GM19468 (cell line): Measurements from ENCODE around the gene RFX5.
"Not testable (repeated sequence)": the region's sequence is repeated elsewhere in the genome, so short reads cannot be mapped to it uniquely, and the experiment has no call there.

Source experiments
- ATAC-seq: cut with Tn5 transposase; IDR thresholded peaks from one replicate; pipeline ENCODE4 v1.9.1; 2021; ENCODE audit warnings: mild to moderate bottlenecking, moderate library complexity, moderate number of reproducible peaks; ENCODE audit not compliant: unreplicated experiment; ENCODE audit errors: extremely low read depth

Gene RFX5

DNA sequence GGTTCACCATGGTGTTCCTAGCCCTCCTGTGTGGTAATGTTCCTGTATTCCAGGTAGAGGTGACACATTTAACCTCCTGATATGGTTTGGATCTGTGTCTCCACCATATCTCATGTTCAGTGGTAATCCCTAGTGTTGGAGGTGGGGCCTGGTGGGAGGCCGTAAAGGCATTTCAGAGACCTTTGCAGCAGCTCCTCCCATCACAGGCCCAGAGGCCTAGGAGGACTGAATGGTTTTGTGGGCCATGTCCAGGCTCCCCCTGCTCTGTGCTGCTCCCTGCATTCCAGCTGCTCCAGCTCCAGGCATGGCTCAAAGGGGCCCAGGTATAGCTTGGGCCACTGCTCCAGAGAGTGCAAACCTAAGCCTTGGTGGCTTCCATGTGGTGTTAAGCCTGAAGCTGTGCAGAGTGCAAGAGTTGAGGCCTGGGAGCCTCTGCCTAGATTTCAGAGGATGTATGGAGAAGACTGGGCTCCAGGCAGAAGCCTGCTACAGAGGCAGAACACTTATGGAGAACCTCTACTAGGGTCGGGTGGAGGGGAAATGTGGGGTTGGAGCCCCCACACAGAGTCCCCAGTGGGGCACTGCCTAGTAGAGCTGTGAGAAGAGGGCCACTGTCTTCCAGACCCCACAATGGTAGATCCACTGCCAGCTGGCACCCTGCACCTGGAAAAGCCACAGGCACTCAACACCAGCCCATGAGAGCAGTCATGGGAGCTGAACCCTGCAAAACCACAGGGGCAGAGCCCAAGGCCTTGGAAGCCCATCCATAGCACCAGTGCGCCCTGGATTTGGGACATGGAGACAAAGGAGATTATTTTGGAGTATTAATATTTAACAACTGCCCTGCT lies 15.5 kb upstream of the RFX5 start:
- ATAC-seq = no peak

DNA sequence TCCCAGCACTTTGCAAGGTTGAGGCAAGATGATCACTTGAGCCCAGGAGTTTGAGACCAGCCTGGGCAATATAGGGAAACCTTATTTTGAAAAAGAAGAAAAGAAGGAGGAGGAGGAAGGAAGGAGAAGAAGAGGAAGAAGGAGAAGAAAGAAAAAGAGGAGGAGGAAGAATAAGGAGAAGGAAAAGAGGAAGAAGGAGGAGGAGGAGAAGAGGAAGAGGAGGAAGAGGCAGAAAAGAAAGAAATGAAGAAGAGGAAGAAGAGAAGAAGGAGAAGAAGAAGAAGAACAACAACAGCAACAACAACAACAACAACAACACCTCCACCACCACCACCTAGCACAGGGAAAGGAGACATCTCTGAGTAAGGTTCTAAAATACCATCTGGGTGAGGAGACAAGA lies 14.8 kb upstream of the RFX5 start:
- no peak for ATAC-seq

DNA sequence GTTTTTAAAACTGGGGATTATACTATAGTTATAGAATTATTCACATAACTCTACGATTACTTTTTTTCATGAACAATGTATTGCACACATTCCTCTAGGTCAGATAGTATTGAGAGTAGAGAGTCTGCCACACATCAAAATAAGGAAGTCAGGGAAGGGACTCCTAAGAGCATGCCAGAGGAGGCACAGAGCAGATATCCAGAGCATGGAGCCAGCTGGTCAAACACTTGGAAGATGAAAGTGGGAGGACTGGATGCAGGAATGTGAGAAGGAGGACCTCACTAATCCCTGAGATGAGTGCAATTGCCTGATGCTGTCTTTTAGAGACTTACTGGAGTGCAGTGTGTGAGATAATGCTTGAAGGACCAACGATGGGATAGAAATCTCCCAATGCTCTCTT lies 9.6 kb upstream of the RFX5 start:
- ATAC-seq = no peak

DNA sequence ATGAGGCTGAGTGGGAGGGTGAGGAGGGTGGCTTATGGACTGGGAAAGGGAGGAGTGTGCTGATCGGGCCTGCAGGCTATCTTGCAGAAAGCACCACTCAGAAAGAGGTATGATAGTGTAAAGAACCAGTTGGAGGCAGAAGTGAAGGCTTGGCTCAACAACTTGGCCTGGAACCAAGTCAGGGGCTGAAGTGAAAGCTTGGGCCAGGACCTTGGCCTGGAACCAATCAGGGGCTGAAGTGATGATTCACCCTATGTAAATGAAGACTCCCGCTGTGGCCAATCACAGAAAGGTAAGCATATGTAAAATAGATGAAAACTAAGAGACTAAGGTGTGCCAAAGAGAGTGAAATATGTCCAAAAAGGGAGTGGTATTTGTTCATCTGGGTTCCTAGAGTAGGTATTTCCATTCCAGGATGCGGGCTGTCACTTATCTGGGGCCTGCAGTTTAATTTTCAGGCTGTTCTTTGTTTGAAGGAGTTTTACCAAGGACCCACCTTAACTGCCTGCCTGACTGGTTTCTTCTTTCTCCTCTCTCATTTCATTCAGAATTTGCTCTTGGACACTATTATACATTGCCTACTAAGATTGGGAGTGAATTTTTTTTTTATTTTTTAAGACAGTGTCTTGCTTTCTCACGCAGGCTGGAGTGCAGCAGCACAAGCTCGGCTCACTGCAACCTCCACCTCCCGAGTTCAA lies 5.1 kb upstream of the RFX5 start:
- ATAC-seq = no peak

DNA sequence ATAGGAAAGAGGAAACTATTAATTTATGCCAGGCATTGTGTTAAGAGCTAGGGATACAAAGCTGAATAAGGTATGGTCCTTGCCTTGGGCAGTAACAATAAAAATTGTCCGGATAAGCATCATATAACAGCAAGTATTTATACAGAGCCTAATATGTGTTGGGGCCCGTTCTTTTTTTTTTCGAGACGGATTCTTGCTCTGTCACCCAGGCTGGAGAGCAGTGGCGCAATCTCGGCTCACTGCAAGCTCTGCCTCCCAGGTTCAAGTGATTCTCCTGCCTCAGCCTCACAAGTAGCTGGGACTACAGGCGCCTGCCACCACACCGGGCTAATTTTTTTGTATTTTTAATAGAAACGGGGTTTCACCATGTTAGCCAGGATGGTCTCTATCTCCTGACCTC lies 3.3 kb upstream of the RFX5 start:
- not testable (repeated sequence) for ATAC-seq

DNA sequence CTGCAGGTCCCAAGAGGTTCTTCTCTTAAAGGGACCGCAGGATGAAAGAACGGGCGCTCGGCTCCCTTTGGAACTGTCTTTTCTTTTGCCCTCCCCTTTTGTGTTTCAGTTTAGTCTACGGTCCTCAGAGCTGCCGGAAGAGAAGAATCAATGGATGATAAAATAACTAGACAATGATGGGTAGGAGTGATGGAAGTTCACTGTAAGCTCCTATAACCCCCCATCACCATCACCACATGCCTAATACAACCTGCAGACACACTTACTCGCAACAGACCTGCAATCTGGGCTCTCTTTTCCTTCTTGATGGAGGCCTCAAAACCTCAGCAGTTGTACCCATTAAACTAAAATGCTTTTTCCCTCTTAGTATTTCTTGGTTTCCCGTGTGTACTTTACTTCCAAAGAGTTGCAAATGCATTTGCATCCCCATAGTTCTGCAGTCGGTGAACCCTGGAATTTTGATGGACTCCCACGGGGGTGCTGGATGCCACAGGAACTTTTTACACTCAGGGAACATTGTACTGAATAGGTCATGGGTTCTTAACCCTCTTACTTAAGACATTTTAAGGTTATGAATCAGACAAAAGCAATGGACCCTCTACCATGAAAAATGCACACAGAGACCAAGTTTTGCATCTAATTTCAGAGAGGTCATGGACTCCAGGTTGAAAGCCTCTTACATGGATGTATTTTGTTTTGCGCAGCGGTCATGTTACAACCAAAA lies 633 bp upstream of the RFX5 start:
- ATAC-seq = no peak

DNA sequence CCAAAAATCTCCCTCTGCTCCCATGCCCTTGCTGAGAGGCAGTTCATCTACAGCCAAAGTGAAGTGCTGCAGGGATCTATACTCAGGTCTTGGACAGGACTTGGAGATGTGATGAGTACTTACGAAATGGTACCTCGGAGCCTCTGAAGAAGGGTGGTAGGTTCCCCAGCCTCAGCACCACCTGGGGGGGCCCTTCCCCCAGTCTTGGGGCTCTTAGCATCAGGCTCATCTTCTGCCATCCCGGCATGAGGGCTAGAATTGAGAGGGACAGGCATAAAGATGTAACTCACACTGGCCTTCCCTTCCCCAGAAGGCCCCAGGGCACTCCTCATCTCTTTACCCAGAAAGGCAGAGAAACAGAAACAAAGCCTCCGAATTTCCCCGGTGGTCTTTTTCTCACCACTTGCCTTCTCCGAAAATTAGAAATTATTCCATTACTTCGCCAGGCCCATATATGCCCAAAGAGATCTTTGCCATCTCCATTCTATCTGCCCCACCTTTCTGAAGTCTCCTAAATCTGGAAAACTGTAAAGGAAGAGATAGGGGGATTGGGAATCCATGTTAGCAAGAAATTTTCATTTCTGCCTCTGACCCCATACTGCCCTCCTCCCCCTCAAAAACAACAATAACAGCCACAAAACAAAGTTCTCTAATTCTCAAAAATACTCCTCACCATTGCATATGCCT lies 827 bp downstream of the RFX5 start:
- no peak for ATAC-seq

DNA sequence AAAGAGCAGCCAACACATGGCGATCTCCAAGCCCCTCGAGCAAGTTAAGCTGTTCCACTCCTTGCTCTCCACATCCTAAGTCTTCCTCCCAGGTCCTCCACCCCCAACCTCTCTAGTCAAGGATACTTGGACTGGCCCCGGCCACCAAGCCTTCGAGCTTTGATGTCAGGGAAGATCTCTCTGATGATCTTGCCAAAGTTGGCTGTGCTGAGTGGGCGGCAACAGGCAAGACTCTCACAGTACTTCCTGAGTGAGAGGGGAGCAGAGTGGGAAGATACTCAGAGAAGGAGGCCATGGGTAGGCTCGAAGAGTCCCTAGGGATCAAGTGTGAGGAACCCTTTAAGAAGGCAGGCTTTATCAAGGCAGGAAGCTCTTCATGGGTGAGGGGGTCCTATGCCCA lies 2.8 kb downstream of the RFX5 start:
- no peak for ATAC-seq

DNA sequence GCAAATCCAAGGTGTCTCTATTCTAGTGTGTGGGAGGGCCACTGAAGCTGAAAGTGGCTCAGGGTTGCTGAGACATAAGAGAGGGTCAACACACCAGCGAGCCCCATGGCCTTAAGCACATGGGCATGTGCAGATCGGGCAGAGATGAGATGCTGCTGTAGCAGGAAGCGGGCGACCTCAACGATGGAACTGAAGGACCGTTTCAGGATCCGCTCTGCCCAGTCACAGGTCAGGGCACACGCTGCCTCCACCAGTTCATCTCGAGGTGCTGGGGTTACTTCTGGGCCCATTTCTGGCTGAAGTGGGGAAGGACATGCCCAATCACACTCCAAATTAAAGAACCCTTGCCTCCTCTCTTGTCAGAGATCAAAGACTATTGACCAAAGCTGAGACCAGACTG lies 3.5 kb downstream of the RFX5 start:
- ATAC-seq = no peak

DNA sequence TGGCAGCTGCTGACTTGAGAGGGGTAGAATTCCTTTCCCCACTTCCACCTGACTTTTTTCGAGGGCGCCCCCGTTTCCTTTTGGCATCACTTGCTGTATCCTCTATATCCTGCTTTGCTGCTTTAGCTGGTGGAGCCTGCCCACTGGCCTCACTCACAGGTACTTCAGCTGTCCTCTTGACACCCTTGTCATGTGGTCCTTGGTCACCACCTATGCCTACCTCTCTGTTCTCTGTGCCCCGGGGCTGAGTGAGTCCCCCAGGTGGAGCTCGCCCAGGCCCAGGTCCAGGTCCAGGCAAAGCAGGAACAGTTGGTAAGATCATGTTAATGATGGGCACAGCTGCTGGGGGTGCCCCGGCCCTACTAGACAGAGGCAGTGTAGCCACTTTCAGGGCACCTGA lies 4.5 kb downstream of the RFX5 start:
- no peak for ATAC-seq

DNA sequence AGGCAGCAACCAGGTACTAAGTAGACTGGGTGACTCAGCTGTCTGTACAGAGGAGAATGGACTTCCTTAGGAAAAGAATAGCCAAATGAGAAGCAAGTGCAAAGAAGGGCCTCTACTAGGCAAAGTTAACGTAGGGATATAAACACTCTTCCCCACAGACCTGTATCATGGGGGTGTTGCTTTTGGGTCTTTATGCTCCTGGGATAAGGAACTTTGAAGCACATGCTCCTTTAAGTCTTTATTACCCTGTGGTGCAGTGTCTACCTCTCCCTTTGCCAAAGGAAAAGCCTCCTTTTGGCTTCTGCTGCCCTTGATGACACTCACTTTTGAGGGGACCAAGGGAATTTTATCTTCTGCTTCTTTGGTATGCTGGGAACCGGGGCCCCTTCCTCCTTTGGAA lies 5.0 kb downstream of the RFX5 start:
- ATAC-seq = no peak

DNA sequence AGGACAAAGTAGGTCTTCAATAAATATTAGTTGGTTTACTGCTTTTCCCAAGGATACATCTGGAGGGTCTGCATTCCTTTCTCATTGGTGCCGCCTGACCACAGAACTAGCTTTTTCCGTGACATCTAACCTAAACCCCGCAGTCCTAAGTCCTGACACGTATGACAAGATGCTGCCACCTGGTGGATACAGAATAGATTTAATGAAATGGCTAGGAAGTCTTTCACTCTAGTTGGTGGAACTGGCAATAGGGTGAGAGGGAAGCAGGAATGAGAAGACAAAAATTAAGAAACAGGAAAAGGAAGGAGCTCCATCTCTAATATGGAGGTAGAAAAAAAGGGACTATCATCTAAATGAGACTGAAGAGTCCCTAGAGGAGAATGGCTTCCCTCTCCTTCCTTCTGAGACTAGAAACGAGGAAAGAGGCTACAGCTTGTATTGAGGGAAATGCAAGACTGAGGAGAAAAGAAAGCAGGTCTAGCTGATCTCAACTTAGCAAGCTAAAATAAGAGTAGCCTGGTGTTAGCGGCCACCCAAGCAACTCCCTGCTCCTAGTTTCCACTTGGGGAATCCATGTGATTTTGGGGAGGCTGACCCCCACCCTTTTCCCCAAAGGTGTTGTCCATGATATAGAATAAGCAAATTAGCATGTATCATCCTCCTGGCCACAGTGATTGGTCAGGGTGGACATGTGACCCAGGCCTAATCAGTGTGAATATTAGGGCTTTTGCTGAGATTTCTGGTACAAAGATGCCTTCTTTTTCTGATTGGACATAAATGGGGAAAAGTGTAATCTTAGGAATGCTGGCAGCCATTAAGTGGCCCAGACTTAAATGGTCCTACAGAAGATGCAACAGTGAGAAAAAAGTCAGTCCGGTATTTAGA lies 5.9 kb downstream of the RFX5 start:
- ATAC-seq = no peak

DNA sequence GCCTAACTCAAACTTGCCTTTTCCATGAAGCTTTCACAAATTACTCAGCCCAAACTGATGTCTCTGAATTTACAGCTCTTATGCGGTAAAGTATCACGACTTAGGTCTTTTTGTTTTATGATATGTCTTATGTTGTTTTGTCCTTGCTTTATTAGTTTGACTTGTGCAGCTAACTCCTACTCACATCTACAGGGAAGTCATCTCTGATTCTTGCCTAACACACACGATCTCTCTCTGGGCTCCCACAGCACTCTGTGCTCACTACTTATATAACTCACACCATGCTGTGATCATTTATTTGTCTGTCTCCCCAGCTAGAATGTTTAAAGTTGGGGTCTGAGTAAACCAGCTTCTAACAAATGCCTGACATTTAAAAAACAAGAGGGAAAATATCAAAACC lies 10.5 kb downstream of the RFX5 start:
- ATAC-seq = no peak

DNA sequence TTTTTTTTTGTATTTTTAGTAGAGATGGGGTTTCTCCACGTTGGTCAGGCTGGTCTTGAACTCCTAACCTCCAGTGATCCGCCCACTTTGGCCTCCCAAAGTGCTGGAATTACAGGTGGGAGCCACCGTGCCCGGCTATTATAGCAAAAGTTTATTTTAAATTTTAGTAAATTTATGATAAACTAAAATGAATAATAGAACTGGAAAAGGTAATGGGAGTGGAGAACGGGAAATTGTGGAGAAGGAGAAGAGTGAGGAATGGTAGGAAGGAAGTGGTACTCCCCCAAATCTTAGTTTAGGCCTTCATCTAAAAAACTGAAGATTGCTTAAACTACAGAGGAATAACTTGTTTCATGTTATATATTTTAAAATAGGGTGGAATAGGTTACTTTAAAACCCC lies 12.2 kb downstream of the RFX5 start:
- ATAC-seq = no peak

DNA sequence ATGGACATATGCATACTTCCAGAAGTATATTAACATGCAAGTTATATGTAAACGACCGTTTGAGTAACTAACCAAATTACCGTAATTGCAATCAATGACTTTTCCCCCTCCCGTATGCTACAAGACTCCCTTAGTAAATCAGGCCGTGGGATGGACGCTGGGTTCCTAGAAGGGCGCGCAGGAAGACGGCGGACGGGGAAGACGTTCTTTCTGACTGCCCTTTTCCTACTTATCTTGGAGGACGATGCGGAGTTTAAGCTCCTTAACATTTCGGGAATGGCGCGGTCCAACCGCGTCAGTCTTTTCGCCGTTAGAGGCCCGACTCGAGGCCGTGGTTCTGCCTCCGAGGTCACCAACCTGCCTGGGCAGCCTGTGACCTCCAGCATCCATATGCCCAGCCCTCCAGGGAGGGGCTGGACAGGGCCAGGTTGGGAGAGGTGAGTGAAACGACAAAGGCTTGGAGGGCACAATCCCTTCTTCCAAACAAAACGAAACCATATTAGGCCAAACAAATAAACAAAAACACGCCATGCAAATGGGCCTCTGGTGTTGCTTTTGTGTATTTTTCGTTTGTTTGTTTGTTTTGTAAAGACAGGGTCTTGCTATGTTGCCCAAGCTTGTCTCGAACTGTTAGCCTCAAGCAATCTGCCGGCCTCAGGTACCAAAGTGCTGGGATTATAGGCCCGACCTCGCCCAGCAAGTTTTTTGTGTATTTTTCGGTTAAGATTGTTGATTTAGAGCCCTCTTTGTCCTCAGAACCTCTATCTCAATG lies 19.0 kb downstream of the RFX5 start:
- no peak for ATAC-seq

DNA sequence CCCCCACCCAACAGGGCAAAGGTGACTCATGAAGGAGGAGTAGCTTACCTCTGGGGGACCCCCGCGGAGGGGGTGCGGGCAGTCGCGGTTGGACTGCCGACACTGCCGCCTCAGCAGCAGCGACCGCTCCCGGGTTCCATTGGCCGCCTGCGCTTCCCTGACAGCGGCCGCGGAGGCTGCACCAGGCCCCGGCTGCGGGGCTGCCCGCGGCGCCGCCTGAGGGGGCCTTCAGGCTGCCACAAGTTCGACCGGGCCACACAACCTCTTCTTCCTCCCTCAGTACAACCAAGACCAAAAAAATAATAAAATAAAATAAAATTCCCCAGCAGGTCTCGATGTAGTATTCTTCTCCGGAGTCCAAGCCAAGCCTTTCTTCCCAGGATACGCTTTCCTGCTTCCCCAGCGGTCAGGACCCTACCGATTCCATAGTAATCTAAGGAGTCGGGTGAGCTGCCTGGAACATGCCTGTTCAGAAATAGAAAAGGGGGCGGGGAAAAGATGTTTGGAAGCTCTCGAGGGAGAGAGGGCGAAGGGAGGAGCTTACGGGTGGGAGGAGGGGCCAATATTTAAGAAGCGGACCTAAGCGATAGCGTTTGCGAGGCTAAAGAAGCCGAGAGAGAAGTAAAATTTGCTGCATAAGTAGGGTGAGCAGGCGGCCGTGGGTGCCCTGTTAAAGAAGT lies 19.7 kb downstream of the RFX5 start, which contains the start of gene PI4KB:
Gene PI4KB, minus strand, starts transcription at position 194 of the 680 bp plus-strand sequence. CDS start 10,935 bp downstream, outside the sequence.
- ATAC-seq = no peak

DNA sequence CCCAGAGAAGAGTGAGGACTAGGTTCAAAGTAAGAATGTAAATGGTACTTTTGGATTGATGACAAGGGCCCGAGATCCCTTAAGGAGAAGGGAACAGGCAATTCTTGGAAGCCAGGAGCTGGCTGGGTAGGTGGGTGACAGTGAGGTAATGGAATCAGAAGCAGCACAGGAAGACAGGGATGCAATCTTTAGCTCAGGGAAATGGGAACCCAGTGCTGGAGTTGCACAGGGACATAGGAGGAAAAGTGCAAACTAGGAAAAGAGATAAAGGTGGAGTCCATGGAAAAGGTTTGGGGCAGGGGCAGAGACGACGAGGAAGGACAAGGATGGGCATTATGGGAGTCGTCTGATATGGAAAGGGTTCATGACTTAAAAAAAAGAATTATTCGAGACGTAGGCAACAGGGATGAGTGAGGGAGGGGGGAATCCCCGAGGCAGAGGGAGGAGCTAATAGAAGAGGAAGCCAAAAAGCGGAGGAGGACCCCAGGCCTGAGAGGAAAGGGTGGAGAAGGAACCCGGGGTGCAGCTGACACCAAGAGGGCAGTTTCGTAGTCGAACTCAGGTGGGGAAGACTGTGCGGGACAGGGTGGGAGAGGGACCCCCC lies 20.3 kb downstream of the RFX5 start:
- no peak for ATAC-seq
